Measurements from ENCODE around the gene VWA3B.

VWA3B gene

DNA sequence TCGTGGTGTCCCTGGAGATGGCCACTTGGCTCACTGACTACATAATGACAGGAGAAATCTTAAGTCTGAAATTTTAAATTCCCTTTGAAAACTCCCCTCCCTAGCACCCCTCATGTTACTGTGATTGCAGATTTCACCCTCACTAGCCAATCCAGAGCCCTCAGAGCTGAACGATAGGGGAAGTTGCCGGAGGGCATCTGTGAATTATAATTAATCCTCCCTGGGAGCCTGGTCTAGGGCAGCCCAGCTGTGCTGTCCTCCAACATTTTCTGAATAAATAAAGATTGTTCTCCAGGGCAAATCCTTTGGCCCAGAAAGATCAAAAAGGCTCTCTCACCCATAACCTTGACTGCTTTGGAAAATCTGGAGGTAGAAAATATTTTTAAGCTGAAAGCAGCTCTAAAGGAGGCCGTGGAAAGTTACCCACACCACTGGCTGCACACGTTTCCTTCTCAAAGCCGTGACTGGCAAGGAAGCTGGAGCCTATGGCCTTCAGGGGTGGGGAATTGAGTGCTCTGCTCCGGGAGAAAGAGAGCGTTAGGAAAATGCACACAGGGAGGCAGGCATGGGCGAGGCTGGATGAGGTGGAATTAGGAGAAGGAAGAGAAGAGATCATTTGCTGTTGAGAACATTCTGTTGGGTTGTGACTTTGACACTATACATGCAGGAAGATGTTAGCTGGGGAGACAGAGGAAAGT is 190.3 kb downstream of the VWA3B start:
- peaks cover 21% of the 10 kb centered on the region for H3K9me3 Mint-ChIP-seq
- H3K4me1 Mint-ChIP-seq: peaks cover 41% of the 10 kb centered on the region
- H3K27me3 Mint-ChIP-seq (ENCODE audit: low read depth, poor library complexity): peaks cover 22% of the 10 kb centered on the region
- no peaks in the 10 kb centered on the region for H3K36me3 Mint-ChIP-seq (ENCODE audit: low read depth)
- TF ChIP-seq, protein P1, sequence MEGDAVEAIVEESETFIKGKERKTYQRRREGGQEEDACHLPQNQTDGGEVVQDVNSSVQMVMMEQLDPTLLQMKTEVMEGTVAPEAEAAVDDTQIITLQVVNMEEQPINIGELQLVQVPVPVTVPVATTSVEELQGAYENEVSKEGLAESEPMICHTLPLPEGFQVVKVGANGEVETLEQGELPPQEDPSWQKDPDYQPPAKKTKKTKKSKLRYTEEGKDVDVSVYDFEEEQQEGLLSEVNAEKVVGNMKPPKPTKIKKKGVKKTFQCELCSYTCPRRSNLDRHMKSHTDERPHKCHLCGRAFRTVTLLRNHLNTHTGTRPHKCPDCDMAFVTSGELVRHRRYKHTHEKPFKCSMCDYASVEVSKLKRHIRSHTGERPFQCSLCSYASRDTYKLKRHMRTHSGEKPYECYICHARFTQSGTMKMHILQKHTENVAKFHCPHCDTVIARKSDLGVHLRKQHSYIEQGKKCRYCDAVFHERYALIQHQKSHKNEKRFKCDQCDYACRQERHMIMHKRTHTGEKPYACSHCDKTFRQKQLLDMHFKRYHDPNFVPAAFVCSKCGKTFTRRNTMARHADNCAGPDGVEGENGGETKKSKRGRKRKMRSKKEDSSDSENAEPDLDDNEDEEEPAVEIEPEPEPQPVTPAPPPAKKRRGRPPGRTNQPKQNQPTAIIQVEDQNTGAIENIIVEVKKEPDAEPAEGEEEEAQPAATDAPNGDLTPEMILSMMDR (IDR thresholded peaks at IDR 0.05): no peak
- DNase-seq: no peak
- H3K4me3 Mint-ChIP-seq: no peak overlapping the region
- peak overlapping the region; percentile 7 for H3K27ac Mint-ChIP-seq

DNA sequence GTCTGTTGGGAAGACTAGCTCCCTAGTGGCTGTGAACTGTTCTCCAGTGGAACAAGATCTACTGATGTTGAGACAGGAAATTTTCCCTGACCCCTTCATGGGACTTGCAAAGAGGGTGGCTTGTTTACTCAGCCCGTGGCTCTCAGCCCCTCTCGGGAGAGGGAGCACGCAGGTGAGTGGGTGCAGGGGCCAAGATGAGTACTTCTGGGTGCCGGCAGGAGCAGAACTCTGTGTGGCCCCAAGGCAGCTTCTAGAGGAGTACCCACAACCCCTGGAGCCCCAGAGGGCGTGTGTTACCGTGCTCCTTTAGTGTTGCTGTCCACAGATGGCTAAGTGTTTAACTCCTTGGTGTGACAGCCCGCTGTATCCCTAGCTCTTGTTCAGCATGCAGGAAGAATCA is 191.1 kb downstream of the VWA3B start:
- no peak overlapping the region for H3K27ac Mint-ChIP-seq

GRCh38 chr2:98280376-98281102 is 193.6 kb downstream of the VWA3B start:
- H3K27ac Mint-ChIP-seq: peak overlapping the region; percentile 97
- no peaks in the 10 kb centered on the region for H3K36me3 Mint-ChIP-seq (ENCODE audit: low read depth)
- peak overlapping the region; percentile 12 for H3K4me3 Mint-ChIP-seq

More for the DNA sequence above, 191.1 kb downstream of the VWA3B start:
- Mint-ChIP-seq H3K27me3 (ENCODE audit: low read depth, poor library complexity) (peaks cover 22% of the 10 kb centered on the region), H3K36me3 (ENCODE audit: low read depth) (no peaks in the 10 kb centered on the region), H3K4me1 (peaks cover 41% of the 10 kb centered on the region), H3K9me3 (peaks cover 21% of the 10 kb centered on the region), H3K4me3 (no peak overlapping the region)
- TF ChIP-seq, protein P1 (IDR thresholded peaks at IDR 0.05): no peak
- DNase-seq: no peak

GRCh38 chr2:98281607-98282006 is 194.6 kb downstream of the VWA3B start:
- Mint-ChIP-seq H3K9me3 (peaks cover 28% of the 10 kb centered on the region), H3K4me1 (peaks cover 37% of the 10 kb centered on the region), H3K27ac (peak overlapping the region; percentile 97), H3K36me3 (ENCODE audit: low read depth) (no peaks in the 10 kb centered on the region), H3K4me3 (no peak overlapping the region), H3K27me3 (ENCODE audit: low read depth, poor library complexity) (peaks cover 9% of the 10 kb centered on the region)
- no peak for DNase-seq
- TF ChIP-seq, protein P1 (IDR thresholded peaks at IDR 0.05): no peak

More at GRCh38 chr2:98280376-98281102, 193.6 kb downstream of the VWA3B start:
- Mint-ChIP-seq H3K27me3 (ENCODE audit: low read depth, poor library complexity) (peaks cover 14% of the 10 kb centered on the region), H3K4me1 (peaks cover 37% of the 10 kb centered on the region), H3K9me3 (peaks cover 21% of the 10 kb centered on the region)
- TF ChIP-seq, protein P1 (IDR thresholded peaks at IDR 0.05): no peak
- peak; percentile 63 for DNase-seq

DNA sequence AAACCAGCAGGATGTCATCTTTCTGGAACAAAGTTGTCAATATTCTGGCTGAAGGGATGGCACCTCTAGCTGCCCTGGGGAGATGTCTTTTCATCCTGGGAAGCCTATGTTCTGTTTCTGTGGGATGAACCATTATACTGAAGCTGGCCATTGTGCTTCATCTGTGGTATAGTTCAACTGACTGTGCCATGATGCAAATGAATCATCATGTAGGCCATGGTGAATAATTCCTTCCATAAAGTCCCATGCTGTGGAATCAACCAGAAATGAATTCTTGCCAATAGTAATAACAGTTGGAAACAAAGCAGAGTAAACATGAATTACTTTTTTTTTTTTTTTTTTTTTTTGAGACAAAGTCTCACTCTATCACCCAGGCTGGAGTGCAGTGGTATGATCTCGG is 195.1 kb downstream of the VWA3B start:
- Mint-ChIP-seq H3K27ac (no peak overlapping the region), H3K27me3 (ENCODE audit: low read depth, poor library complexity) (peaks cover 11% of the 10 kb centered on the region), H3K4me1 (peaks cover 37% of the 10 kb centered on the region), H3K4me3 (no peak overlapping the region), H3K9me3 (peaks cover 33% of the 10 kb centered on the region), H3K36me3 (ENCODE audit: low read depth) (no peaks in the 10 kb centered on the region)
- TF ChIP-seq, protein P1 (IDR thresholded peaks at IDR 0.05): no peak
- no peak for DNase-seq

All from nephron progenitor cell (in vitro differentiated cells).